Rectal smooth muscle tissue (tissue), 1 donor: ENCODE data around the gene SH3GLB2.

Experiments used
- H3K27ac ChIP-seq: one replicate; pipeline ENCODE4 v1.7.0; 2013; ENCODE audit warnings: low read depth, low read length, inconsistent platforms
- H3K27me3 ChIP-seq: one replicate; pipeline ENCODE4 v1.7.0; 2013; ENCODE audit warnings: low read length; ENCODE audit not compliant: control insufficient read depth, insufficient read depth
- H3K36me3 ChIP-seq: one replicate; pipeline ENCODE4 v1.7.0; 2013; ENCODE audit warnings: low read length; ENCODE audit not compliant: control insufficient read depth, insufficient read depth
- H3K4me1 ChIP-seq: one replicate; pipeline ENCODE4 v1.7.0; 2013; ENCODE audit warnings: low read length; ENCODE audit not compliant: control insufficient read depth, insufficient read depth
- H3K4me3 ChIP-seq: one replicate; pipeline ENCODE4 v1.7.0; 2013; ENCODE audit warnings: low read length
- H3K9ac ChIP-seq: one replicate; pipeline ENCODE4 v1.7.0; 2013; ENCODE audit warnings: low read length

The SH3GLB2 gene

DNA sequence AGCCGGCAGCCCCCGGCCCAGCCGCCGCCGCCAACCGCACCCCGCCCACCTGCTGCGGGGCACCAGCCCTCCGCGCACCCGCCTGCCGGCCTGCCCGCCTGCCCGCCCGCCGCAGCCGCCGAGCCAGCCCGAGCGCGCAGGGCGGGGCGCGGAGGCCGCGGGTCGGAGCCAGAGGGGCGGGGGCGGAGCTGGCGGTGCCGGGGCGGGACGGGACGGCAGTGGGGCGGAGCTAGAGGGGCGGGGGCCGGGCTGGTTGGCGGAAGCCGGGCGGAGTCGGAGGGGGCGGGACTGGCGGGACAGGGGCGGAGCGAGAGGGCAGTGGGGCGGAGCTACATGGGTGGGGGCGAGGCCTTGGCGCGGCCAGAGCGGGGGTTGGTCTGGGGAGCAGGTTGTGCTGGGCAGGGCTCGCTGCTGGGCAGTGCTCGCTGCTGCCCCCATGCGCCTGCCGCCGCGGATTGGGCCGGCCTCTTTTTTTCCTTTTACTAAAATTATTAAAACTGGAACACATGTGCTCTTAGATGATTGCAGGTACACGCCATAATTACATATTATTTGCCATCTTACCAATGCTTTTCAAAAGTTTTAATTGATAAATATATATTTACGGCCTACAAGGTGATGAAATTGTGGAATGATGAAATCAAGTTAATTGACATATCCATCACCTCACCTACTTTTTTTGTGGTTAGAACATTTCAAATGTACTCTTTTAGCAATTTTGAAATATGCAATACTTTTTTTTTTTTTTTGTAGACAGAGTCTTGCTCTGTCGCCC is at the start of gene SH3GLB2:
TSS of gene SH3GLB2 (minus strand) at position 140 of the 775 bp plus-strand sequence. CDS start 177 bp downstream, outside the sequence.
- Histone ChIP-seq H3K36me3 (no peaks in the 10 kb centered on the region), H3K27me3 (no peaks in the 10 kb centered on the region), H3K27ac (peak within 1 kb of the TSS; percentile 55), H3K4me3 (peak within 1 kb of the TSS; percentile 90), H3K9ac (peak within 1 kb of the TSS; percentile 73), H3K4me1 (peaks cover 17% of the 10 kb centered on the region)

DNA sequence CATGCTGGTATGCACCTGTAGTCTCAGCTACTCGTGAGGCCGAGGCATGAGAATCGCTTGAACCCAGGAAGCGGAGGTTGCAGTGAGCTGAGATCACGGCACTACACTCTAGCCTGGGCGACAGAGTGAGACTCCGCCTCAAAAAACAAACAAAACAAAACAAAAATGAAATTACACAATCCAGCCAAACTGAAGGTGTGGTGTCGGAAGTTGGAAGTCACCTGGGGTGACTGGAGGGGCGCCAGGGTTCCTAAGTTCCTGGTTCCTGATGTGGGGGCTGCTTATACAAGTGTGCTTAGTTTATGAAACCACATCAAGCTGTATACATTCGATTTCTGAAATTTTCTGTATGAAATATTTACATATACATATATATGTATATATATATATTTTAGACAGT is 49.1 kb upstream of the SH3GLB2 start:
- H3K36me3 ChIP-seq, result no peaks in the 10 kb centered on the region

DNA sequence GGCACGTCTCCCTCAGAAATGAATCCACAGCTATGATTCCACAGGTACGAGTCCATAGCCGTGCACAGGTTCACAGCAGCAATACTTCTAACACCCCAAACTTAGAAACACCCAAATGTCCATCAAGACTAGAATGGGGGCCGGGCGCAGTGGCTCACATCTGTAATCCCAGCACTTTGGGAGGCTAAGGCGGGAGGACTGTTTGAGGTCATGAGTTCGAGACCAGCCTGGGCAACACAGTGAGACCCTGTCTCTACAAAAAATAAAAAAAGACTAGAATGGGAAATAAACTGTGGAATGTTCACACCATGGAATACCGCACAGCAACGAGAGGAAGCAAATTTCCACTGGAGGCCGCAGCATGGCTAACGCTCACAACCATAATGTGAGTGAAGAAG is 48.5 kb upstream of the SH3GLB2 start:
- H3K4me1 ChIP-seq, result peaks cover 2% of the 10 kb centered on the region
- H3K4me3 ChIP-seq, result no peak overlapping the region
- no peaks in the 10 kb centered on the region for H3K36me3 ChIP-seq
- no peak overlapping the region for H3K27ac ChIP-seq
- no peaks in the 10 kb centered on the region for H3K27me3 ChIP-seq
- no peak overlapping the region for H3K9ac ChIP-seq

More for the DNA sequence above, 49.1 kb upstream of the SH3GLB2 start:
- no peak overlapping the region for H3K4me3 ChIP-seq
- H3K4me1 ChIP-seq, result peaks cover 8% of the 10 kb centered on the region
- no peak overlapping the region for H3K27ac ChIP-seq
- H3K27me3 ChIP-seq, result no peaks in the 10 kb centered on the region
- no peak overlapping the region for H3K9ac ChIP-seq

DNA sequence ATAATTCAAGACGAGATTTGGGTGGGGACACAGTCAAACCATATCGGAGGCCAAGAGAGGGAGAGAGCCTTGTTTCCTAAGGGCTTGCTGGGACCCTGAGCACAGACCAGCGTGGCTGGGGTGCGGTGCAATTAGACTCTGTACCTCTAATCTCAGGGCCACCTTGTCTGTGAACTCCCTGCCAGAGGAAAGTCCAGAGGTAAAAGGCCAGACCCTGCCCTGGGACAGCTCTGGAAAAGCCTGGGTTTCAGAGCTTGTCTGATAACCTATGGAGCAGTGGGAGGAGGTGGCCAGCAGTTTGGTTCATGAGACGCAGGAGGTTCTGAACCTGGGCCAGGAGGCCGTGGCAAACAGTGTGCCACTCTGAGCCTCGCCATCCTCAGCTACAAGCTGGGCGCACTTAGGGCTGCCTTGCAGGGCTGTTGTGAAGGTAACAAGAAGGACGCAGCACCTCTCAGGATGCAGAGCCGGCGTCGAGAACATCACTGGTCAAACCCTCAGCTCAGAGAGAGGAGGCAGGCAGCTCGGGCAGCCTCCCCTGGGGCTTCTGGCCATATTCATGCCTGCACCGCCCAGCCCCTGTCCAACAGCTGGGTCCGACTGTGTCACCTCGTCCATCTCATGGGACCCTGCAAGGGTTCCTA is 48.0 kb upstream of the SH3GLB2 start:
- Histone ChIP-seq H3K9ac (no peak overlapping the region), H3K4me1 (no peaks in the 10 kb centered on the region), H3K27ac (no peak overlapping the region)

DNA sequence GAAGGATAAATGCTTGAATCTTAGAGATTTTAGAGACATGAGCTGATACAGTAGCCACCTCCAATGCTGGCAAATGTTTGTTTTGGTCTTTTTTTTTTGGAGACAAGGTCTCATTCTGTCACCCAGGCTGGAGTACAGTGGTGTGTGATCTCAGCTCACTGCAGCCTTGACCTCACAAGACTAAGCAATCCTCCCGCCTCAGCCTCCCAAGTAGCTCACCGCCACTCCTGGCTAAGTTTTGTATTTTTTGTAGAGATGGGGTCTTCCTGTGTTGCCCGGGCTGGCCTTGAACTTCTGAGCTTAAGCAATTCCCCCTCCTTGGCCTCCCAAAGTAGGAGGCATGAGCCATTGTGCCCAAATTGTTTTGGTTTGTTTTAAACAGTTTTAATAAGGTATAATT is 46.0 kb upstream of the SH3GLB2 start:
- no peak overlapping the region for H3K4me3 ChIP-seq
- H3K27me3 ChIP-seq, result no peaks in the 10 kb centered on the region
- H3K27ac ChIP-seq, result no peak overlapping the region
- H3K9ac ChIP-seq, result no peak overlapping the region
- H3K4me1 ChIP-seq, result no peaks in the 10 kb centered on the region
- peaks cover 4% of the 10 kb centered on the region for H3K36me3 ChIP-seq

More for the DNA sequence above, 48.0 kb upstream of the SH3GLB2 start:
- no peaks in the 10 kb centered on the region for H3K27me3 ChIP-seq
- no peaks in the 10 kb centered on the region for H3K36me3 ChIP-seq
- H3K4me3 ChIP-seq, result no peak overlapping the region

DNA sequence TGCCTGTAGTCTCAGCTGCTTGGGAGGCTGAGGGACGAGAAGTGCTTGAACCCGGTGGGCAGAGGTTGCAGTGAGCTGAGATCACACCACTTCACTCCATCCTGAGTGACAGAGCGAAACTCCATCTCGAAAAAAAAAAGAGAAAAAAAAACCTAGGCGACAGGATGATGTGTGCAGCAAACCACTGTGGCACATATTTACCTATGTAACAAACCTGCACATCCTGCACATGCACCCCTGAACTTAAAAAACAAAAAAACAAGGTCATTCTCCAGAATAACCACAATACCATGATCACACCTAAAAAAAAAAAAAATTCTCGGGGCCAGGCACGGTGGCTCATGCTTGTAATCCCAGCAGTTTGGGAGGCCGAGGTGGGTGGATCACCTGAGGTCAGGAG is 45.3 kb upstream of the SH3GLB2 start:
- Histone ChIP-seq H3K9ac (no peak overlapping the region), H3K4me1 (no peaks in the 10 kb centered on the region), H3K4me3 (no peak overlapping the region), H3K36me3 (peaks cover 4% of the 10 kb centered on the region), H3K27me3 (no peaks in the 10 kb centered on the region), H3K27ac (no peak overlapping the region)

DNA sequence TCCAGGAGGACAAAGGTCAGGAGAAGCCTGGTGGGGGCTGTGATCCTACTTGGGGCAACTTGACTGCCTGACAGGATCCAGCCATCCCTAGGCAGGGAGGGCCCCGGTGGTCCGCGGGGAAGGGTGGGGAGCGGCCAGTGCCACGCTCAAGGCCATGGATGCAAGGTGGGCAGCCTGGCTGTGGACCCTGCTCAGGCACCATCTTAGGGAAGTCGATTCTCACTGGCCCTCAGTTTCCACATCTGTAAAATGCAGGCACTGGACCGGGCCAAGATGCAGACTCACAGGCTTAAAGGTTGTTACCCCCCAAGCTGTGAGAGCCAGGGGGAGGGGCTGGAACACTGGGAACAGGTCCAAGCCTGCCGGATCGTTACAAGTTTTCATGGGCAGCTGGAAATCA is 44.0 kb upstream of the SH3GLB2 start:
- H3K36me3 ChIP-seq, result peaks cover 15% of the 10 kb centered on the region
- no peaks in the 10 kb centered on the region for H3K4me1 ChIP-seq
- no peak overlapping the region for H3K4me3 ChIP-seq
- no peaks in the 10 kb centered on the region for H3K27me3 ChIP-seq
- no peak overlapping the region for H3K9ac ChIP-seq
- no peak overlapping the region for H3K27ac ChIP-seq

DNA sequence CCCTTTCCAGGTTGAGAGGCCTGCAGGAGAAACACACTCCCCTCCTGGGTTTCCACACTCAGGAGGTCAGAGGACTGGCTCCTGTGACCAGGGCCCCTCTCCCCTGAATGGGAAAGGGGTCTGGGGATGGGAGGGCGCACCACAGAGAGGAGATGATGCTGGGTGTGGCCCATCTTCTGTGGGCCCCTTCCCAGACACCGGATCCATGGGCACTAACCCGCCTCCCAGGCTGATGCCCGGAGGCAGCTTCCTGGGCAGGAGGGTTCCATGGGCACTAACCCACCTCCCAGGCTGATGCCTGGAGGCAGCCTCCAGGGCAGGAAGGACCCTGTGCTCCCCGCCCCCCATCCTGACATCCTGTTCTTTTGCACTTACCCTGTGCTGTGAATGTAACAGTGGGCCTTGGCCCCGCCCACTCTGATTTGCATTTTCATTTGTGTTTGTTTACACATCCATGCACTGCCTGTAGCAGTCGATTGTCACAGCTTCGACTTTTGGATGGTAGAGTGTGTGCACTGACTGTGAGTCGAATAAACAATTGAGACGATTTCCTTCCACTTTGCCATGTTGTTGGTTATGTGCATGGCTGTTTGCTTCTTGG is 43.5 kb upstream of the SH3GLB2 start:
- no peak overlapping the region for H3K4me3 ChIP-seq
- no peaks in the 10 kb centered on the region for H3K4me1 ChIP-seq
- no peak overlapping the region for H3K9ac ChIP-seq
- no peaks in the 10 kb centered on the region for H3K27me3 ChIP-seq
- no peak overlapping the region for H3K27ac ChIP-seq
- peaks cover 17% of the 10 kb centered on the region for H3K36me3 ChIP-seq

DNA sequence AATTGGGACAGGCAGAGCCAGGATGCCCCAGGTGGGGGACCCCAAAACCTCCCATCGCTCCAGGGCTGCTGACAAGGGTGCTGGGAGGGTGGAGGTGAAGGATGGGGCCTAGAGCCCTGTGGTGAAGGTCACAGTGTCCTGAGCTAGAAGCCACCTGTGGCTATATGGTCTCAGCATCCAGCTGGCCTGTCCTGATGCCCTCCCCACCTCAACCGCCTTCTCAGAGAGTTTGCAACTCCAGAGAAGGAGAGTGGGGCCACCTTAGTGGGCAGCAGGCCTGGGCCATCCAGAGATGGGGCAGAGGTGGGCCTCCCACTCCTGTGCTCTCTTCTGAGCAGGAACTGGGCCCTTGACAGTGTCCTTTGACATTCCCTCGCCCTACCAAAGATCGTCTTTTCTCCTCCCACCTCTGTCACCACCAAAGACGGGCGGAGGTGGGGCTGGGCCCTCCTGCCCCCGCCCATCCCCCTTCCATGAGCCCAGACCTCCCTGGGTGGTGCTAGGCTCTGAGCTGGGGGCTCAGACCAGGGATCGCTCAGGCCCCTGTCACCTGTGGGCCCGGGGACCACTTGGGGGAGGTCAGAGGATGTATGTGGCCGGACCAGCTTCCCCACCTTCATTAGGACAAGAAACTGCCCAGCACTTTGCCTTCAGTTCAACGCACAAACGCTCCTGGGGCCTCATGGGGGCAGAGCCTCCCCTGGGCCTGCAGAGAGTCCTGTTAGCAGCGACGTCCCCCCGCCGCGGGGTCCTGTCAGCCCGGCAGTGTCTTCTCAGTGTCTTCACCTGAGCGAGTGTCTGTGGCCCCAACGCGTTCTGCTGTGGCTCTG is 42.8 kb upstream of the SH3GLB2 start:
- Histone ChIP-seq H3K9ac (no peak overlapping the region), H3K36me3 (peaks cover 19% of the 10 kb centered on the region), H3K4me1 (no peaks in the 10 kb centered on the region), H3K27ac (no peak overlapping the region), H3K4me3 (no peak overlapping the region), H3K27me3 (no peaks in the 10 kb centered on the region)

DNA sequence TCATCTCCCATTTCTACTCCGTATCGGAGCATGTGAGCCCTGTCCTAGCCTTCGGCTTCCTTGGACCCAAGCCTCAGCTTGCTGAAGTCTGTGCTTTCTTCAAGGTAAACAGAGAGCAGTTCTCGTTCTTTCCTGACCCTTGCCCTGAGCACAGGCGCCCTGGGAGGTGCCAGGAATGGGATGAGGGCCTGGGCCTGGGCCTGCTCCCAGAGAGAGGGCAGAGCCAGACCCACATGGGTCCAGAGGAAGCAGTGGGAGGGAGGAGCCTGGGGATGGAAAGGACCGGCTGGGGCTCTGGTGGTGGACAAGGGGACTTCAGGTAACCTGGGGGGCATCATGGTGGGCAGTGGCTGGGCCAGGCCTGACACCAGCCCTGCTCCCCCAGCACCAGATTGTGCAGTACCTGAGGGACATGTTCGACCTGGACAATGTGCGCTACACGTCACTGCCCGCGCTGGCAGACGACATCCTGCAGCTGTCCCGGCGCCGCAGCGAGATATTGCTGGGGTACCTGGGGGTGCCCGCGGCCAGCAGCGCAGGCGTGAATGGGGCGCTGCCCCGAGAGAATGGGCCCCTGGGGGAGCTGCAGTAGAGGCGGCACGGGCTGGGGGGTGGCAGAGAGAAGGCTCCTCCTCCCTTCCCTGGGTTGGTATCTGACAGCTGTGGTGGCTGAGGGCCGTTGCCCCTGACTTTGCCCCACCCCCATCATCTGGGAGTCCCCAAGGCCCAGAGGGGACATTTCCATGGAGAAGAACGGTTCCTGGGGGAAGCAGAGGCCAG is 41.9 kb upstream of the SH3GLB2 start:
- H3K27ac ChIP-seq, result no peak overlapping the region
- H3K4me1 ChIP-seq, result no peaks in the 10 kb centered on the region
- H3K27me3 ChIP-seq, result no peaks in the 10 kb centered on the region
- peaks cover 21% of the 10 kb centered on the region for H3K36me3 ChIP-seq
- no peak overlapping the region for H3K4me3 ChIP-seq
- H3K9ac ChIP-seq, result no peak overlapping the region

DNA sequence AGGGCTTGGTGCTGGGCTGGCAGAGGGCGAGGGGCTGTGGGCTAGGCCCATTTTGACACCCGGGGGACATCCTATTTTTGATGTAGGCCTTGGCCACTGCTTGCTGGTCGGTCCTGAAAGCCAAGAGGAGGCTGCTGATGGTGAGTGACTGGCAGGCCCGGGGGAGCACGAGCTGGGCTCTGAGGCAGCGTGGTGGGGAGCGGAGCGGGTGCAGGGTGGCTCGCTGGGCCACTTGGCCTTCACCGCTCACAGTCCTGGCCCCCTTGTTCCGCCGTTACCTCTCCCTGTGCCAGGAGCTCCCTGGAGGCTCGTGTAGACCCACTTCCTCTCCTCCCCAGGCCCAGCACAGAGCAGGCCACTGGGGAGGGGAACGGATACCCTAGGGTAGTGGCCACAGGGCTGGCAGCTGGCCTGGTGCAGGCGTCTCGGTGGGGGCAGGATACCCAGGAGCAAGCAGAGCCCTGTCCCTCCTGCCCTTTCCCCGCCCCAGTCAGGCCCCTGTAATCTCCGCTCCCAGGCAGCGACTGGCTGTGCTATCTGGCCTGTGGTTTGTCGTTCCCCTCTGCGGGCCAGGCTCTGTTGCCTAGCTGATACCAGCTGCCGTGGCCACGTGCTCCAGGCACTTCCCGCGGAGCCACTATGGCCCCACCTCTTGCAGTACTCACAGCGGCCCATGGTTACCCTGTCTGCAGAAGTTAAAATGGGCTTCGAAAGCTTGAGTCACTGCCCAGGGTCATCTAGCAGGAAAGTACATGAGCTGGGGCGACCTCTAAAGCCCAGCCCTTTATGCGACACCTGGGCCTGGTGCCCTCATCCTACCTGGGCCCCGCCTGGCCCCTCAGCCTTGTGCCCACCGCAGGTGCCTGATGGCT is 41.1 kb upstream of the SH3GLB2 start:
- Histone ChIP-seq H3K36me3 (peaks cover 25% of the 10 kb centered on the region), H3K27ac (no peak overlapping the region)

More for the DNA sequence above, 41.1 kb upstream of the SH3GLB2 start:
- Histone ChIP-seq H3K4me1 (no peaks in the 10 kb centered on the region), H3K27me3 (no peaks in the 10 kb centered on the region), H3K9ac (no peak overlapping the region), H3K4me3 (no peak overlapping the region)
